ENCODE measurements around the gene PPAN.

- TF ChIP-seq CTCF (IDR thresholded peaks at IDR 0.05; ENCODE audit: low read length) (no peak), EZH2 (IDR thresholded peaks at IDR 0.05; ENCODE audit: borderline replicate concordance, low read length) (no peak)
These were observed 9.6 kb upstream of the PPAN start for GRCh38 chr19:10096615-10096963.

Measured in OCI-LY1 (cell line).